Activated T-cell treated with anti-CD3 and anti-CD28 coated beads, Interleukin-2, amount 50 U/mL, for 48 hours (primary cell): Measurements from ENCODE around the gene CCDC90B.
"Not testable (repeated sequence)": the region's sequence is repeated elsewhere in the genome, so short reads cannot be mapped to it uniquely, and the experiment has no call there.

Experiments
- DNase-seq, 2 experiments: peaks; one replicate each; pipeline ENCODE4 v3.0.0-alpha.2; 2020

Gene CCDC90B

GRCh38 chr11:83285151-83285770, 906 bp downstream of the CCDC90B start:
- DNase-seq = no peak

- no peak for DNase-seq
Observed at GRCh38 chr11:83284501-83285150, 1.5 kb downstream of the CCDC90B start.

- DNase-seq = no peak
Observed at GRCh38 chr11:83282084-83282716, 4.0 kb downstream of the CCDC90B start.

GRCh38 chr11:83280256-83280655, 5.9 kb downstream of the CCDC90B start:
- DNase-seq = no peak

GRCh38 chr11:83278351-83278750, 7.8 kb downstream of the CCDC90B start:
- DNase-seq = no peak

GRCh38 chr11:83275888-83276641, 10.1 kb downstream of the CCDC90B start:
- no peak for DNase-seq

GRCh38 chr11:83272627-83273026, 13.5 kb downstream of the CCDC90B start:
- DNase-seq = no peak

- DNase-seq = not testable (repeated sequence)
Observed at GRCh38 chr11:83271734-83272133, 14.4 kb downstream of the CCDC90B start.

GRCh38 chr11:83269080-83269479, 17.1 kb downstream of the CCDC90B start:
- DNase-seq = not testable (repeated sequence)

- DNase-seq = no peak
Observed at GRCh38 chr11:83265331-83265730, 20.8 kb downstream of the CCDC90B start.

- no peak for DNase-seq
Observed at GRCh38 chr11:83259559-83259958, 26.6 kb downstream of the CCDC90B start.

GRCh38 chr11:83257761-83258168, 28.4 kb downstream of the CCDC90B start:
- no peak for DNase-seq

GRCh38 chr11:83256602-83257340, 29.4 kb downstream of the CCDC90B start:
- no peak for DNase-seq

- DNase-seq = no peak
Observed at GRCh38 chr11:83255366-83255765, 30.8 kb downstream of the CCDC90B start.

- no peak for DNase-seq
Observed at GRCh38 chr11:83252941-83253340, 33.2 kb downstream of the CCDC90B start.

- no peak for DNase-seq
Observed at GRCh38 chr11:83252266-83252665, 33.9 kb downstream of the CCDC90B start.

GRCh38 chr11:83249972-83250593, 36.1 kb downstream of the CCDC90B start:
- no peak for DNase-seq

GRCh38 chr11:83249445-83249844, 36.7 kb downstream of the CCDC90B start:
- no peak for DNase-seq

GRCh38 chr11:83241291-83241946, 44.7 kb downstream of the CCDC90B start:
- no peak for DNase-seq

GRCh38 chr11:83238111-83238510, 48.1 kb downstream of the CCDC90B start:
- DNase-seq = no peak

GRCh38 chr11:83235825-83236224, 50.3 kb downstream of the CCDC90B start:
- no peak for DNase-seq

- no peak for DNase-seq
Observed at GRCh38 chr11:83223457-83223856, 62.7 kb downstream of the CCDC90B start.
